GM18511 (cell line): ENCODE data around the gene GABARAP.
A peak's percentile ranks its signal among the peaks of the same experiment; 100 is the strongest.

Source experiments
- ATAC-seq: cut with Tn5 transposase; IDR thresholded peaks from one replicate; pipeline ENCODE4 v1.9.1; 2021; ENCODE audit warnings: mild to moderate bottlenecking, moderate library complexity; ENCODE audit not compliant: unreplicated experiment

GABARAP gene

GRCh38 chr17:7208754-7209460, 33.3 kb downstream of the GABARAP start:
- ATAC-seq, result no peak

- ATAC-seq, result no peak
Observed at GRCh38 chr17:7208027-7208571, 34.1 kb downstream of the GABARAP start.

- ATAC-seq, result no peak
Observed at GRCh38 chr17:7207120-7208001, 34.9 kb downstream of the GABARAP start.

GRCh38 chr17:7205561-7205960, 36.7 kb downstream of the GABARAP start:
- no peak for ATAC-seq

- ATAC-seq, result peak; percentile 89
Observed at GRCh38 chr17:7204828-7205461, 37.3 kb downstream of the GABARAP start.

- ATAC-seq, result no peak
Observed at GRCh38 chr17:7204336-7204735, 37.9 kb downstream of the GABARAP start.

GRCh38 chr17:7203391-7203790, 38.9 kb downstream of the GABARAP start:
- no peak for ATAC-seq

GRCh38 chr17:7196651-7197401, 45.4 kb downstream of the GABARAP start:
- ATAC-seq, result no peak

- ATAC-seq, result no peak
Observed at GRCh38 chr17:7195971-7196370, 46.3 kb downstream of the GABARAP start.

- no peak for ATAC-seq
Observed at GRCh38 chr17:7192271-7192937, 49.8 kb downstream of the GABARAP start.

GRCh38 chr17:7191571-7192270, 50.5 kb downstream of the GABARAP start:
- no peak for ATAC-seq

- no peak for ATAC-seq
Observed at GRCh38 chr17:7191069-7191468, 51.2 kb downstream of the GABARAP start.

- no peak for ATAC-seq
Observed at GRCh38 chr17:7190276-7190917, 51.9 kb downstream of the GABARAP start.
